Brain pericyte (primary cell): ENCODE measurements around the gene COL19A1.
"Not testable (repeated sequence)": the region's sequence is repeated elsewhere in the genome, so short reads cannot be mapped to it uniquely, and the experiment has no call there.

ENCODE experiments used
- DNase-seq: peaks from one replicate; pipeline ENCODE4 v3.0.0-alpha.2; 2012; ENCODE audit warnings: low read depth, low spot score

Gene COL19A1

DNA sequence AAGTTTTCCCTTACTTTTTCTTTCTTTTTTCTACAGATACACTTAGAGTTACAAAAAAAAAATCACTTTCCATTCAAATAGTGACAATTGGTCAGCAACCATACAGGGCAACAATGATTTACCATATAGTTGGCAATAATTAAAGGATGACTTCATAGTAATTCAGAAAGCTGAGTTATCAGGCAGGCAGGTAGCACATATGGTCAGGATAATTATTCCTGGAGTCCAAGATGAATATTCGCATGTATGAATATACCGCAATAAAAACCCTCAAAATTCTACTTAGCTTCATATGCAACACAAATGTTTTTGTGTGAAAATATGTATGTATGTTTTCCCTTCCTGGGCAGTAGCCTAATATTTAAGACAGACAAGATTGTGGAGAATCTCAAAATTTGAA is 34.5 kb downstream of the COL19A1 start:
- DNase-seq: no peak

DNA sequence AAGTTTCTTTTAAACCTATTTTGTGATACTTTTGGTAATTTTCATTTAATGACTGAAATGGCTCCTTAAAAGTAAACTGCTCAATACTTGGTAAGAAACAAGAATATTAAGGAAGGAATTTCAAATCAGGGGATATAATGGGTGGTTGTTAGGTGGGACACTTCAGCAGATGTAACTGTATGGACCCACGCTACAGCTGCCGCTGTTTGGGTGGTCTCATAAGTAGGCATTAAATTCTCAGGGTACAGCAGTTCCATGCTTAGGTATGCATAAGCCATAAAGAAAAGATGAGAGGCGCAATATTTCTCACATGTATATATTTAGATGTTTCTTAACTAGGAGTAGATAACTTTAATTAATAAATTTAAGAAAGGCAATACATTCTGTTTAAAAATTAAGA is 35.0 kb downstream of the COL19A1 start:
- DNase-seq: no peak

GRCh38 chr6:69907981-69908498 is 41.7 kb downstream of the COL19A1 start:
- no peak for DNase-seq

GRCh38 chr6:69913361-69913760 is 47.0 kb downstream of the COL19A1 start:
- DNase-seq: no peak

DNA sequence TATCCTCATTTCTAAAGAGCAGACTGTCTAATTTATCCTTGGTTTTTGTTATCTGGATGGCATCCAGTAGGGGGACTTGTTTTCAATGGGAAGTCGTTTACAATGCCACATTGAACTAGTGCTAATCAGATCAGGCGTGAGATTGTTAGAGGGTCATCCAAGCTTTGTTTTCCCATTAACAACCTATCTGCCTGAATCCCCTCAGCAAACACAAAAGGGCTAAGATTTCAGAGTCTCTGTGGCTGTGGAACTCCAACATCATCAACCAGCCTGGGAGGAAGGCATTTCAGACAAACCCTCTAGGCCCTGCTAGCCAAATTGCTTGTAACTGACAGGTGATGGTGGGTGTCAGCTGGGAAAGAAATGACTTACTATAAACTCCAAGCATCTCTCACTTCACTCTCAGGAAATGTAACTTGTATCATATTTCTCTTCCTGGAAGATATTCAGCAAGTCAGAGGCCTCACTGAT is 47.7 kb downstream of the COL19A1 start:
- no peak for DNase-seq

DNA sequence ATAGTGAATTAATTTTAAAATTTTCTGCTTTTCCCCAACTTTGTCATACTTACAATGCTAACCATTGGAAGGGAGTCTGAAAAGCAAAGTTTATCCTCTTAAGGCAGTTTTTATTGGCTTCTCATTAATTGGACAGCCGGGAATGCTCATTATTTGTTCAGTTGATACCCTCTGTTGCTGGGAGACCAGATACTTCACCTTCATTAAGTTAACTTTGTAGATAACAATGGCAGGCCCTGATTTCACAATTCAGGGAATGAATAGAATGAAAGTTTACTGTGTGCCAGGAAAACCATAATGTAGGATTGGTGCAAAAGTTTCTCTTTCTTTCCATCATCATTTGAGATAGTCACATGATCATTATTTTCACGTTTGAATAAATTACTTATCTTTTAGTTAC is 49.0 kb downstream of the COL19A1 start:
- no peak for DNase-seq

- DNase-seq: peak; percentile 27
Measured at GRCh38 chr6:69917834-69918233, 51.5 kb downstream of the COL19A1 start.

GRCh38 chr6:69918813-69919475 is 52.6 kb downstream of the COL19A1 start:
- no peak for DNase-seq

DNA sequence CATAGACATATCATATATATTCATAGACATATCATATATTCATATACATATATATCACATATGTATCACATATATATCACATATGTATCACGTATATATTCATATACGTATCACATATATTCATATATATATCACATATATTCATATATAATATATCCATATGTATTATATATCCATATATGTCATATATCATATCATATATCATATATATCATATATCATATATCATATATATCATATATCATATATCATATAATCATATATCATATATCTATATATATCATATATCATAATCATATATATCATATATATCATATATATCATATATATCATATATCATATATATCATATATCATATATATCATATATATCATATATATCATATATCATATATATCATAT is 54.7 kb downstream of the COL19A1 start:
- DNase-seq: not testable (repeated sequence)

- DNase-seq: not testable (repeated sequence)
Measured at GRCh38 chr6:69921611-69922010, 55.3 kb downstream of the COL19A1 start.

DNA sequence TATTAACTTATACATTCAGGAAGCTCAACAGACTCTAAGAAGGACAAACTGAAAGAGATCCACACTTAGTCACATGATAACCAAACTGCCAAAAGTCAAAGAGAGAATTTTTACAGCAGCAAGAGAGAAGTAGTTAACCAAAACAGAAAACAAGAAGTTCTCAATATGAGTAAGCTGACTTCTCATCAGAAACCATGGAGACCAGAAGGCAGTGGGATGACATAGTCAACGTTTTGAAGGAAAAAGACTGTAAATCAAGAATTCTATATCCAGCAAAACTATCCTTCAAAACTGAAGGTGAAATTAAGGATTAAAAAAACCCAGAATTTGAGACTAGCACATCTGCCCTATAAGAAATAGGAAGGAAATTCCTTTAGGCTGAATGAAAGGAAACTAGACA is 60.4 kb downstream of the COL19A1 start:
- DNase-seq: no peak

GRCh38 chr6:69933239-69933638 is 66.9 kb downstream of the COL19A1 start:
- DNase-seq: no peak

DNA sequence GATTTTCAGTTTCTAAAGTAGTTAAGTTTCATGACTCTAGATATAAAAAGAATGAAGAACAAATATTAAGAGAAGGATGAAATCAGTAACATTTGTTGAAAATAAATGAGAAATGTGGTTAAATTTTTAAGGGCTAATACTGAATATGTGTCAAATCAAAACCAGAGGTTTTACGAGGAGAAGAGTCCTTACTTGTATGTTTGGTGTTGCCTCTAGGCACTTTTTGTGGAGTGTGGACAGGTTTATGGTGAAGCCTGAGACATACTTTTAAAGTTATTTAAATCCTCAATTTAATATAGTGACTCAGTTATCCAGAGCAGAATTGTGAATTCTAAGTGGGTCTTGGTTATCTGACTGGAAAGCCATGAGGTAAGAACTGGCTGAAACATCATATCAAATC is 68.7 kb downstream of the COL19A1 start:
- DNase-seq: no peak

GRCh38 chr6:69936674-69937363 is 70.5 kb downstream of the COL19A1 start:
- DNase-seq: no peak

DNA sequence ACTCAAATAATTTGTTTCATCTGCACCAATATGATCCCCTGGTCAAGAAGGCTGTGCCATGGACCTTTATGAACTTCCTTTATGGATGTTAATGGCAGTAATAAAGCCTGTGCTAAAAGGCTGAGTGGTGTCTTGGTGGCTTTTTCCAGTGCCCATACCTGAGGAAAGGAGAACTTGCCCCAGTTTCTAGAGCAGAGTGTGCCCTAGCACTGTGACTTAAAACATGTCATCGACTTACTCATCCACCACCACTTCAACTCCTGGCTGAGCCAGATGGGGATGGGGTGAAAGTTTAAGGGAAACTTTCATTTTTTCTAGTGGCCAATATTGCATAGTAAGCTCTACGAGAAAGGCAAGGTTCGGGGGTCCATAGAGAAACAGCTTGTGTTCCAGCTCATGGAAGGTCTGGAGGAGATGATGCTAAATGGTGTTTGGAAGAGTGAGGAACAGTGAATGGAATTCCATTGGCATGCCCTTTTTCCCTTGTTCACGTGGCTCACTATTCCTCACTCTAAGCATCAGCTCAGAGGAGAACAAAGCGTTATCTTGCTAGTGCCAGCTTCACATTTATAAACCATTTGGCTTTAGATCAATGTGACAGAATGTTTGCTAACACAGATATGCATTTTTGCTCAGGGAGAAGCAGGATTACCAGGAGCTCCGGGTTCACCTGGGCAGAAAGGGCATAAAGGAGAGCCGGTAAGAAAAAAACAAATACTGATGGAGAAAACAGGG is 71.2 kb downstream of the COL19A1 start:
- no peak for DNase-seq

DNA sequence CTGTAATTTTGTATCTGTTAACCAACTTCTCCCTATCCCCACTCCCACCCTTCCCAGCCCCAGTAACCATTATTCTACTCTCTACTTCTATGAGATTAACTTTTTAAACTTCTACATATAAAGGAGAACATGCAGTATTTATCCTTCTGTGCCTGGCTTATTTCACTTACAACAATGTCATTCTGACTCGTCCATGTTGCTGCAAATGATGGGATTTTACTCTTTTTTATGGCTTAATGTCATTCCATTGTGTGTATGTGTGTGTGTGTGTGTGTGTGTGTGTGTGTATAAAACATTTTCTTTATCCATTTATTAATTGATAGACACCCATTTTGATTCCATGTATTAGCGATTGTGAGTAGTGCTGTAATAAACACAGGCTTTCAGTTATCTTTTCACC is 76.1 kb downstream of the COL19A1 start:
- DNase-seq: no peak

DNA sequence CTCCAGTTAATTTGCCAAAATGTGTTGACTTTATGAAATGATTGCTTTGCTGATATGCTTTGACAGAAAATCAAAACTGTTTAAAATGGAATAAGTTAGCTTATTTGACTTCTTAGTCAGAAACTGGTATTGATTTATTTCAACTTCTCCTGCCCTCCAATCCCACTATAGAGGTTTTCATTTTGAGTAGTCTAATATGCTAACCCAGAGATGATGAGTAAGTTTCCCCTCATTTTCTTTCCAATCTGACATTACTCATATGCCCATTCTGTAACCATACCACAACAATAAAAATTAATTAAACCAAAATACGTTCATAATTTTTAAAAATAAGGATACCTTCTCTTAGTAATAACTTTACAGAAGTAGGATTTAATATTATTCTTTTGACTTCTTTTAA is 78.8 kb downstream of the COL19A1 start:
- DNase-seq: no peak

GRCh38 chr6:69948479-69949114 is 82.2 kb downstream of the COL19A1 start:
- DNase-seq: no peak

DNA sequence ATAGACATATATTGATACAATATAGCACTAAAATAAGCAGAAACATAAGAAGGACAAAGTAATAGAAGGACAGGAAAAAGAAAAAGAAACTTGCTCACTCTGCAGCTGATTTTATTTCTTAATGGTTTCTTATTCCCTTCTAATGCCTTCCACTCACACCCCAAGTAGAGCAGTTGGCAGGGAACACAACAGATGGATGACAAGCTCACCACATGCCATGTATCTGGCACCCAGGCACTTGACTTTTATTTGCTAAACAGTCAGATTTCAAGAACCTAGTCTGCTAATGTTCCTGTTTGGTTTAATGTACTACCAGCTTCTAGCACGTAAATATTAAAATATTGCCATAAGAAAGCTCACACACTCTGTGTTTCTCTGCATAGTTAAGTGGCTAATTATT is 87.1 kb downstream of the COL19A1 start:
- no peak for DNase-seq

GRCh38 chr6:69954733-69955132 is 88.4 kb downstream of the COL19A1 start:
- DNase-seq: no peak

DNA sequence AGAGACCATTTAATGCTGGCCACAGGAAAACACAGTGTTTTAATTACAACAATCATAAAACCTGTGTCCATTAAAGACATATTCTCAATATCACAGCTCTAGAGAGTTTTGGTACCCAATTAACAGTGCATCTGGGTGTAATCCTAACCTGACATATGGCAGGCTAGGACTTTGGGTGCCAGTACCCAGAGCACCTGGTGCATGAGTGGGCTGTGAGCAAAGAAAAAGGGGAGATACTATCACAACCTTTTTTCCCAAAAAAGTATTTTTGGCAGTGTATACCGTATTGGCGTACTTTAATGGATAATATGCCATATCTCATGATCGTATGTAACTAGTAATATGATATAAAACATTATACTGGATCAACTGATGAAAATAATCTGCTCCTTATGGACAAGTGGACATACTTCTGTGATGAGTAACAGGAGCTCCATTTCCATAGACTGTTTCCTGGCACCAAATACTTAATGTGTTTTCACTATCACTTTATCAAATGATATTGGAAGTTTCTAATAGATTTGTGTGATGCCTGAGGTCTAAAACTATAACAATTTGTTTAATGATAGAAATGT is 91.7 kb downstream of the COL19A1 start:
- no peak for DNase-seq

- no peak for DNase-seq
Measured at GRCh38 chr6:69958978-69959377, 92.6 kb downstream of the COL19A1 start.
